Measurements from ENCODE around the gene ATP10B. TPM values are rescaled to one million over a fixed set of nuclear protein-coding genes. Genes with fewer than 3 reads are reported as not detected.

The ATP10B gene
- total RNA-seq, 2 donors from 2014 or later, result 0.47 TPM; not detected in 1

DNA sequence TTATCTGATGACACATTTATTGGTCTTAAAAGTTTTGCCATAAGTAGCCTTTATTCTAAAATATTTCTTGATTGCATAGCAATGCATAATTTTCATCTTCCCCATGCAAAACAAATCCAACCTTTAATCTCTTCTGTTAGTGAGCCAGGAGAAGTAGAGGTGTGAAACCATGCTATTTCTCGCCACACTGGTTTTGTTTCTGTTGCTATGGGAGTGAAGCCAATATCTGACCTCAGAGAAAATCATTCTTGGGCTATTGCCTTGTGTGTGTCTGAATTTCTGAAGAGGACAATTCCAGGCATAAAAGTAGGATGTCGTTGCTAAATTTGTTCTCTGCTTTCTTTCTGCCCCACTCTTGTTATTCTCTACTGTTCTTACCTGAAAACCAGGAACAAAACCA is 246.7 kb downstream of the ATP10B start:
- TF ChIP-seq, protein P1, sequence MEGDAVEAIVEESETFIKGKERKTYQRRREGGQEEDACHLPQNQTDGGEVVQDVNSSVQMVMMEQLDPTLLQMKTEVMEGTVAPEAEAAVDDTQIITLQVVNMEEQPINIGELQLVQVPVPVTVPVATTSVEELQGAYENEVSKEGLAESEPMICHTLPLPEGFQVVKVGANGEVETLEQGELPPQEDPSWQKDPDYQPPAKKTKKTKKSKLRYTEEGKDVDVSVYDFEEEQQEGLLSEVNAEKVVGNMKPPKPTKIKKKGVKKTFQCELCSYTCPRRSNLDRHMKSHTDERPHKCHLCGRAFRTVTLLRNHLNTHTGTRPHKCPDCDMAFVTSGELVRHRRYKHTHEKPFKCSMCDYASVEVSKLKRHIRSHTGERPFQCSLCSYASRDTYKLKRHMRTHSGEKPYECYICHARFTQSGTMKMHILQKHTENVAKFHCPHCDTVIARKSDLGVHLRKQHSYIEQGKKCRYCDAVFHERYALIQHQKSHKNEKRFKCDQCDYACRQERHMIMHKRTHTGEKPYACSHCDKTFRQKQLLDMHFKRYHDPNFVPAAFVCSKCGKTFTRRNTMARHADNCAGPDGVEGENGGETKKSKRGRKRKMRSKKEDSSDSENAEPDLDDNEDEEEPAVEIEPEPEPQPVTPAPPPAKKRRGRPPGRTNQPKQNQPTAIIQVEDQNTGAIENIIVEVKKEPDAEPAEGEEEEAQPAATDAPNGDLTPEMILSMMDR (IDR thresholded peaks at IDR 0.05), result no peak
- Histone ChIP-seq H3K9me3 (no peaks in the 10 kb centered on the region), H3K4me3 (no peak overlapping the region), H3K36me3 (no peaks in the 10 kb centered on the region), H3K4me1 (peaks cover 0 to 4% of the 10 kb centered on the region in 2 donors), H3K27ac (no peak overlapping the region), H3K27me3 (no peaks in the 10 kb centered on the region)
- no peak for DNase-seq (ENCODE audit: low spot score)

DNA sequence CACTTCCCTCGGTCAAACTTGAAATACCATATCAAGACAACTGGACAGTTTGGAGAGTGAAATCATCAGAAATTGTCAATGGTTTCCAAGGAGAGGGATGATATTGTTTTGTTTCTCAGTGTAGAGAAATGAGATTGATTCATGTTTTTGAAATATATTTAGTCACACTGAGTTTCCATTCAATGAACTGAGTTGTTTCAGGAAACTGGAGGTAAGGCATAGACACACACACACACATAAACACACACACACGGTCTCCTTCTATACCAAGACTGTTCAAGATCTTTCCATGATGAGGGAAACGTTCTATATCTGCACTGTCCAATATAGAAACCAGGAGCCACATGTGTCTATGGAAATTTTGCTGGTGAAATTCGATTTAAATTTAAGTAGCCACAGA is 247.5 kb downstream of the ATP10B start:
- no peaks in the 10 kb centered on the region for H3K27me3 ChIP-seq
- peaks cover 0 to 4% of the 10 kb centered on the region in 2 donors for H3K4me1 ChIP-seq
- no peak overlapping the region for H3K4me3 ChIP-seq
- no peaks in the 10 kb centered on the region for H3K9me3 ChIP-seq
- DNase-seq (ENCODE audit: low spot score), result no peak
- H3K36me3 ChIP-seq, result no peaks in the 10 kb centered on the region
- H3K27ac ChIP-seq, result no peak overlapping the region
- TF ChIP-seq, protein P1 (IDR thresholded peaks at IDR 0.05), result no peak

DNA sequence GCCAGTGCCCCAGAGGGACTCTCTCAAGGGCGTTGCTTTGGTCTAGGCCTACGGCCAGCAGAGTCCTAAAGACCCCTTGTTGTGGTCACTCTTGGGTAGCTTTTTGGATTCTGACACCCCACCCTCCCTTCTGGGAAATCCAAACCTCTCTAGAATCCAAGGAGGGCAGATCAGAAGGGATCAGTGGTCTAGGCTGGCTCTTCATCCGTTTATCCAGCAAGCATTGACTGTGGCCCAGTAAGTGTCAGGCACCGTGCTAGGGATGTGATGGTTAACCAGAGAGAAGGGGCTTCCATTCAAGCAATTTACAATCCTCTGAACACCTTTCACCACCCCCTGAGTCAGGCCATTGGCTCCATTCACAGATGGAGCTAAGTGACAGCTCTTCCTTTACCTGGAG is 249.3 kb downstream of the ATP10B start:
- Histone ChIP-seq H3K27ac (no peak overlapping the region), H3K4me1 (peaks cover 0 to 4% of the 10 kb centered on the region in 2 donors), H3K9me3 (no peaks in the 10 kb centered on the region), H3K36me3 (no peaks in the 10 kb centered on the region), H3K4me3 (no peak overlapping the region), H3K27me3 (no peaks in the 10 kb centered on the region)
- TF ChIP-seq, protein P1 (IDR thresholded peaks at IDR 0.05), result no peak
- DNase-seq (ENCODE audit: low spot score), result no peak

DNA sequence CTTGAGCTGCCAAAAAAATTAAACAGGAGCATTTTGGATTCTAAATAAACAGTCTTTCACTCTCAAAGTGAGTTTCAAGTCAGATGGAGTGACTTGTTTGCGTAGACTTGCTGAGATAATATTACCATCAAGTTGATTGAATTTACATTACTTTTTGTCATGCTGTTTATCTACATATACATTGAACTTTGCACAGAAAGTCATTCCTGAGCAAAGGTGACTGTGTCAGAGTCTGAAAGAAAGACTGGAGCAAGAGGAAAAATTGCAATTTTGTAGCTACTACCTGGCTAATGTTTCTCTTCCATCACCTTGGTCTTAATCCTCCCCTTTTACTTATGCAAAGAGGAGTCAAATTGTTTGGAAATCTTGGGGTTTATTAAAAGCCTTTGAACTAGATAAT is 251.0 kb downstream of the ATP10B start:
- no peaks in the 10 kb centered on the region for H3K9me3 ChIP-seq
- no peaks in the 10 kb centered on the region for H3K27me3 ChIP-seq
- H3K4me1 ChIP-seq, result peaks cover 0 to 4% of the 10 kb centered on the region in 2 donors
- no peak for DNase-seq (ENCODE audit: low spot score)
- H3K36me3 ChIP-seq, result no peaks in the 10 kb centered on the region
- H3K4me3 ChIP-seq, result no peak overlapping the region
- TF ChIP-seq, protein P1 (IDR thresholded peaks at IDR 0.05), result no peak
- H3K27ac ChIP-seq, result no peak overlapping the region

DNA sequence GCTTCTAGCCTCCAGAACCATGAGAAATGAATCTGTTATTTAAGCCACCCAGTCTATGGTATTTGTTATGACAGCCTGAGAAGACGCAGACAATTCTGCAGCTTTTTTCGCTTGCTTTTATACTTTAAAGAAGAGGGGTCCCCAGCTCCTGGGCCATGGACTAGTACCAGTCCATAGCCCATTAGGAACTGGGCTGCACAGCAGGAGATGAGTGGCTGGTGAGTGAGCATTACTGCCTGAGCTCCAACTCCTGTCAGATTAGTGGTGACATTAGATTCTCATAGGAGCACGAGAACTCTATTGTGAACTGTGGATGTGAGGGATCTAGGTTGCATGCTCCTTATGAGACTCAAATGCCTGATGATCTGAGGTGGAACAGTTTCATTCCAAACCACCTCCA is 278.7 kb downstream of the ATP10B start:
- H3K36me3 ChIP-seq, result no peaks in the 10 kb centered on the region
- TF ChIP-seq, protein P1 (IDR thresholded peaks at IDR 0.05), result no peak
- DNase-seq (ENCODE audit: low spot score), result no peak
- H3K4me1 ChIP-seq, result no peaks in the 10 kb centered on the region
- H3K4me3 ChIP-seq, result no peak overlapping the region
- H3K27me3 ChIP-seq, result no peaks in the 10 kb centered on the region
- no peak overlapping the region for H3K27ac ChIP-seq
- no peaks in the 10 kb centered on the region for H3K9me3 ChIP-seq

DNA sequence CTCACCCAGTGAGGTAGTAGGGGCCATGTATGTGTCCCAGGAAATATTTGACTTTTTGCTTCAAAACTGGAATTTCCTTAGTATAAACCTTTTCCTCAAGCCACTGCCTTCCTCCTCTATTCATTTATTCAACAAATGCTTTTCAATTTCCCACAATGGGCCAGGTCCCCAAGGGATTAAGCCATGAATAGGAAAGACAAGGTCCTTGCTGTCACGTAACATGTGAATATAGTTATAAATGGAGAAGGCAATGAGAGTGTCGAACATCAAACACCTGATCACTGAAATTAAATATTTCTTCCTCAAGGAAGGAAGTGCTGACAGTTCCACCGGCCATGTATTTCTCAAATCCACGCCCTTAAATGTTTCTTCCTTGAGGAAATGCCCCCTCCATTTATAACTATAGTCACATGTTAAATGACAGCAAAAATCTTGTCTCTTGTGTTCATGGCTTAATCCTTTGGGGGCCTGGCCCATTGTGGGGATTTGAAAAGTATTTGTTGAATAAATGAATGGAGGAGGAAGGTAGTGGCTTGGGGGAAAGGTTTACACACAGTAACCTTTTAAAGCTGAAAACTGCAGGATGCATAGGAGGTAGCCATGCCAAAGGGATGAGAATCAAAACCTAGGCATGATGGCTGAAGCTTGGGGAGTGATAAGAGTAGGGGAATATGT is 284.8 kb downstream of the ATP10B start:
- no peaks in the 10 kb centered on the region for H3K9me3 ChIP-seq
- H3K27ac ChIP-seq, result no peak overlapping the region
- H3K36me3 ChIP-seq, result no peaks in the 10 kb centered on the region
- TF ChIP-seq, protein P1 (IDR thresholded peaks at IDR 0.05), result no peak
- H3K27me3 ChIP-seq, result no peaks in the 10 kb centered on the region
- DNase-seq (ENCODE audit: low spot score), result no peak
- no peak overlapping the region for H3K4me3 ChIP-seq
- H3K4me1 ChIP-seq, result no peaks in the 10 kb centered on the region
